Activated CD4-positive, alpha-beta T cell treated with anti-CD3 and anti-CD28 coated beads, Interleukin-2, amount 50 U/mL, for 48 hours (primary cell): ENCODE results near the gene BASP1.
A peak's percentile ranks its signal among the peaks of the same experiment; 100 is the strongest.
"Not testable (repeated sequence)": the region's sequence is repeated elsewhere in the genome, so short reads cannot be mapped to it uniquely, and the experiment has no call there.

Experiments
- DNase-seq, 2 experiments: peaks; one replicate each; pipeline ENCODE4 v3.0.0-alpha.2; 2020

The BASP1 gene

GRCh38 chr5:17191574-17191973 is 25.9 kb upstream of the BASP1 start:
- not testable (repeated sequence) for DNase-seq

GRCh38 chr5:17192191-17192590 is 25.2 kb upstream of the BASP1 start:
- no peak for DNase-seq

- no peak for DNase-seq
Observed at GRCh38 chr5:17196024-17196423, 21.4 kb upstream of the BASP1 start.

DNA sequence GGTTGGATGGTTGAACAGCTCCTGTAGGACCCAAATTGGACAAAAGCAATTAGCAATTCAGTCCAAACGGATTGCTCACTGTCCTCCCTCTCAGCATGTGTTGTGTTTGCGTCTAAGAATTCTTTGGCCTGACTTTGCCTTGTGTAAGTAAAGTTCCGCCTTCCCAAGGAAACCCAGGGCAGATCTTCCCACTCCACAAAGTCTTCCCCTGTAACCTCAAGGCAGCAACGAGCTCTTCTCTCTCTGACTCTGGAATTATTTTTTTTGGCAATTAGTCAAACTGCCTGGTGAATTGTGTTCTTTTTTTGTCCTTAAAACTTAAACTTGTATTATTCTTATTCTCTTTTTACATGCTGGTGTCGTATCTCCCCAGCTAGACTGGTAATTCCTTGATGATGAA is 20.7 kb upstream of the BASP1 start:
- no peak for DNase-seq

DNA sequence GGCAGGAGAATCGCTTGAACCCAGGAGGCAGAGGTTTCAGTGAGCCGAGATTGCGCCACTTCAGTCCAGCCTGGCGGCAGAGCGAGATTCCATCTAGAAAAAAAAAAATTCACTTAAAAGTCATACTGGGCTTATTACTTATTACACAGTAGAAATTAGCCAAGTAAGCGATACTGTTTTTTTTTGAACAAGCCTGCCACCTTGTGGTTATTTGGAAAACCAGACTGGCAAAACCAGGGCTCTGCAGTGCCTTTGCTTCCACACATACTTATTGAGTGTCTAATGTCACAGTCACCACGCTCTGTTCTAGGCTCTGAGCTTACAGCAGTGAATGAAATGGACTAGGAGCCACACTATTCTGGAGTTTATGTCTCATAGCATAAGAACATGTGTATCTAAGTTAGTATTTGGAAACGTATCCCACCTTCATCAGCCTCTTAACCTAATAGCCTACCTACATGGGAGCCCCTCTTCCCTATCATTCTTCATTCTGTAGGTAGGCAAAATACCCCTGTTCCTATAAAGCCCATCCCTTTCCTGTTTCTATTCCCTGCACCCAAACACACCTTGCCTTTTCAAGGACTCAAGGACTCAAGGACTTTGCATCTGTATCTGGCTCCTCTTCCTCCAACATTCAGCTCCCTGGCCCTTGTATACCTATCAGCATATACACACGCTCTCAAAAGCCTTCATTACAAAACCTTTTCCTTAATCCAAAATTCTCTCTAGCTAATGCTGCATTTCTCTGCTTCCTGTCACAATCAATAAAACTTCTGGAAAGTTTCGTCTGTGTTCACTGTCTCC is 13.9 kb upstream of the BASP1 start:
- no peak for DNase-seq

DNA sequence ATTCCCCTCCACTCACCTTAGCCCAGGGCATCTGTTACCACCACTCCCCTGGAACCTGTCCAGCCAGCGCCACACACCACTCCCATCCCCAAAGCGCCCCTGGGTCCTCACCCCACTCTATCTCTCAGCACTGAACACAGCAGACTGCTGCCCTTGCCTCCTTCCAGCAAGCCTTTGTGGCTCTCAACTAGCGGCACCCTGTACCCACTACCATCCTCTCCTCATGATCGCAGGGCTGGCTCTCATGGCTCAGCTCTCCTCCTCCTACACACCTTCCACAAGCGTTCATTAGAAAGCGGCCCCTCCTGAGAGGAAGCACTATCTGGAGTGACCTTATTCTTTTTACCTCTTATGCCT is 13.3 kb upstream of the BASP1 start:
- DNase-seq = no peak

- no peak for DNase-seq
Observed at GRCh38 chr5:17206021-17206420, 11.4 kb upstream of the BASP1 start.

- no peak for DNase-seq
Observed at GRCh38 chr5:17212191-17212590, 5.2 kb upstream of the BASP1 start.

- no peak for DNase-seq
Observed at GRCh38 chr5:17212996-17213395, 4.4 kb upstream of the BASP1 start.

- no peak for DNase-seq
Observed at GRCh38 chr5:17213938-17214337, 3.5 kb upstream of the BASP1 start.

- no peak for DNase-seq
Observed at GRCh38 chr5:17214893-17215292, 2.5 kb upstream of the BASP1 start.

DNA sequence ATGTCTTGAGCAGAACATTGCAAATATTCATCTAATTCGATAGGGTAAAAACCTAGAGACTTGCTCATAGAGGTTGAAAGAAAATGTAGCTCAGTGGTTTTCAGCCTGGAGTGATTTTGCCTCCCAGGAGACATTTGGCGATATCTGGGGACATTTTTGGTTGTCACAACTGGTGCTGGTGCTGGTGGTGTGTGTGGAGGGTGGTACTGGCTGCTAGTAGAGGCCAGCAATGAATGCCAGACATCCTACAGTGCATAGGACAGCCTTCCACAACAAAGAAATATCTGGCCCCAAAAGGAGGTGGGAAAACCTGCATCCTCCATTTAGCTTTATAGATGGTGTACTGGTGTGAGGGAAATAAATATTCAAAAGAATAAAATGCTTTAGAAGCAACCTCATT is 2.1 kb upstream of the BASP1 start:
- DNase-seq = no peak

GRCh38 chr5:17216176-17216973 is 1.1 kb upstream of the BASP1 start:
- peak; percentile 58 to 67 for DNase-seq

GRCh38 chr5:17216974-17217492 is 398 bp upstream of the BASP1 start:
- no peak for DNase-seq

DNA sequence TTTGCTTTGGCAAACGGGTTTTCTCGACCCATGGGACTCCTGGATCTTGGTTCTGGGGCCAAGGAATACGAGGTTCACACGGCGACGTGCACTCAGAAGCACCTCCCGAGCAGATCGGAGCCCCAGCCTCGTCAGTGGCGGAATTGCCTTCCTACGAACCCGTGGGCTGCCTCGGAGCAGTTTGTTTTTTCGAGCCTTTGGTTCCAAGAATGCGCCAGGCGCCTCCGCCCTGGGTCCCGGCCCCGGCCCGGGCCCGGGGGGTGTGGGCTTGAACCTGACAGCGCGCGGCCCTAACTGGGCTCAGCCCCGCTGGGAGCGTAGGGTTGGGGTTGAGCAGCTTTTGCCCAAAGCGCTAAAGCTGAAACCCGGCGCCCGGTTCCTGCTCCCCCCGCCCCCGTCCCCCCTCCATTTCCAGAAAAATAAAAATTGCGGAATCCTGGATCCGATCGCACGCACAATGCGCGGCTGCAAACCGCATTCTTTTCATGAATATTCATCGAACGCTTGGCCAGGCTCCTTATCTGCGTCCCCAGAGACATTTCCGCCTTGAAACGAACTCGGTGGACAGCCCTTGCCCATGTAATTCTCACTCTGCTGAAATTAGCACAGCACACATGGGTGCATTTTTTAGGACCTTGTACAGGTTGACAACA is 1.0 kb downstream of the BASP1 start:
- no peak for DNase-seq

DNA sequence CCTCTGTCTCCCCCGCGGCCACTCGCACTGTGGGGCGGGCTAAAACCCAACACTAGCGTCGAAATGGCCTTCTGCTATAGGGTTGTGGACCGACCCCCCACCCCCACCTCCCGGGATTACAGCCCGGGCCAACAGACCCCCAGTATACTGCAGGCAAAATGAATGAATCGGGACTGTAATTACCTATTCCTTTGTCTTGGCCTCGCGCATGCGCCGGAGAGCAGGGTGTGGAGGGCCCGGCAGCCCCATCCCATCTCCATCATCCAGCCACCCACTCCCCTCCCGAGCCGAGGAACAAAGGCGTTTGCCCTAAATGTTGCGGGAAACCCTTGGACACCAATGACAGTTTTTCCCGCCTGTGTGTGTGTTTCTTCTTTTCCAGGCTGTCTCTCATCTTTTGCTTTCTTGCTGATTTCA is 1.6 kb downstream of the BASP1 start:
- no peak for DNase-seq

DNA sequence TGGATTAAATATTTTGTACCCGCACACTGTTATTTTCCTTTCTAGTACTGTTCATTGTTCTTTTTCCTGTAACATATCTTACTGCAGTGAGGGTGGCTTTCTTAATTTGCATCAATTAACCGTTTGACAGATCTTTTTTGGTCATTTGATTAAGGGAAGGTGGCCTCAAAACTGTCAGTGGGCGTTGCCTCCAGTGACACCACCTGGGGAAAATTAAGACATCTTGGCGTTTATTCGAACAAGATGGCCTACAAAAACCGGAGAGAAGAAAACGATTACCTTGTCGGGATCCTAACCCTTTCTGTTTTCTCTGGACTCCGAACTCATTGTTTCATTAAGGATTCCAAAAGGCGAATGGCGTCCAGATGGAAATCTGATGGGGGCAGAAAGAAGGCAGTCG is 2.0 kb downstream of the BASP1 start:
- no peak for DNase-seq

DNA sequence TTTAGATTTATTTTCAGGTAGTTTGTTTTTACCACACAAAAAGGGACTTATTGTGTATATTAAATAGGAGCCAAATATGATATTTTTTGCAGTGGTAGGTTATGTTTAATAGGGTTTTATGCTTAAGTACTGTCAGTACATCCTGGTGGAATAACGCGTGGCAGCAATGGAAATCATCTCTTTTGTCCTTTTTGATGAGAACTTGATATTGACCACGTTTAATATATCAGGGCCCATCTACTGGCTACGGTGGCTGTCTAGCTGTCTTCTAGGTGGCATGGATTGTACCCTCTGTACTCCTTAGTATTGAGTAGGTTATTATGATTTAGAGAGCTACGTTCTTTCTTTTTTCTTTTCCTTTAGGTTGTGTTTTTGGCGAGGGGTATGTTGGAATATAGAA is 2.6 kb downstream of the BASP1 start:
- no peak for DNase-seq

GRCh38 chr5:17220469-17220868 is 3.0 kb downstream of the BASP1 start:
- no peak for DNase-seq

DNA sequence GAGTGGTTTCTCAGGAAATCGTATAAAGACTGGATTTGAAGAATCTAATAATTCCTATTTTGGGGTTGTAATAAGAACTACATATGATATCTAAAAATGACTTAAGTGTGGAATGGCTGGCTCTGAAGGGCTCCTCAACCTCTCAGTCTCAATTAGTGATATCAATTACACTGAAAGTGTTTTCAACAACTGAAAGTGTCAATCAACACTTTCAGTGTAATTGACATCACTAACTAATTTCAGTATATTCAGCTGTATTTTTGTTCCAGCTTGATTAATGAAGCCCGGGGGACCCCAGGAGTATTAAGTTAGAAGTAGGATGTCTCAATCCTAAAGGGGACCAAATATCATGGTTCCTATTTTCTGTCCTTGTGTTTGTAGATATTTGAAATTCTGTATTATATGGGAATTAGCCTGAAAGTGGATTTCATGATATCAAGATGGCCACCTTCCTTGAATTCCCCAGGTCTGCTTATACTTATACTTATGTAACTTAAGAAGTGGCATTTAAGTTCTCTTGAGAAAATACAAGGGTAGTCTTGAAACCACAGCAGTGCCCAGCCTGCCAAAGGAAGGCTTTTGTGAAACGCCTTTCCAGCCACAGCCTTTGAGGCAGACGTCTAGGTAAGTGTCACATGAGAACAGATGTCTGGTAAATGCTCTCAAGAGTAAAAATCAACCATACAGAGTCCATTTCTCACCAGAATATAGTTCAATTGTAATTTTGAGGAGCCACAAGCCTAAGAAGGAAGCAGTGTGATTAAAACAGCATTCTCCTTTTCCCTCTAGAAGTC is 4.6 kb downstream of the BASP1 start:
- no peak for DNase-seq

GRCh38 chr5:17222664-17223063 is 5.2 kb downstream of the BASP1 start:
- no peak for DNase-seq

- DNase-seq = no peak
Observed at GRCh38 chr5:17223367-17224185, 6.1 kb downstream of the BASP1 start.
